Neural cell (in vitro differentiated cells): ENCODE data around the gene ZNF79. TPM values are rescaled to one million over a fixed set of nuclear protein-coding genes. Genes with fewer than 3 reads are reported as not detected.

ENCODE experiments used
- H2AFZ ChIP-seq: fragments of 200-600, 300-800 bp; sonication (generic), shearing (Covaris generic); 2 replicates; pipeline ENCODE4 v1.6.0; 2014; ENCODE audit warnings: low read depth, mild to moderate bottlenecking, antibody characterized with exemption, low read length, moderate library complexity
- H3F3A ChIP-seq: fragments of 200-600 bp; shearing (Covaris generic); 2 replicates; pipeline ENCODE4 v1.6.1; 2016; ENCODE audit warnings: mild to moderate bottlenecking, moderate library complexity, mixed read lengths, antibody characterized with exemption, low read length; ENCODE audit not compliant: insufficient read depth, poor library complexity, severe bottlenecking
- H3K27ac ChIP-seq: fragments of 200-600, 300-800 bp; sonication (generic), shearing (Covaris generic); 2 replicates; pipeline ENCODE4 v1.5.1; 2014; ENCODE audit warnings: mild to moderate bottlenecking, low read length, moderate library complexity
- H3K27me3 ChIP-seq: fragments of 300-800, 200-600 bp; sonication (generic), shearing (Covaris generic); 2 replicates; pipeline ENCODE4 v1.6.0; 2014; ENCODE audit warnings: mild to moderate bottlenecking, low read depth, low read length, moderate library complexity; ENCODE audit not compliant: insufficient read depth
- H3K36me3 ChIP-seq: fragments of 300-800, 200-600 bp; sonication (generic), shearing (Covaris generic); 2 replicates; pipeline ENCODE4 v1.5.1; 2014; ENCODE audit warnings: mild to moderate bottlenecking, antibody characterized with exemption, low read length, moderate library complexity; ENCODE audit not compliant: insufficient read depth
- H3K4me2 ChIP-seq: fragments of 300-800, 200-600 bp; sonication (generic), shearing (Covaris generic); 2 replicates; pipeline ENCODE4 v1.6.0; 2014; ENCODE audit warnings: mild to moderate bottlenecking, low read length
- H3K4me3 ChIP-seq: fragments of 300-800, 200-600 bp; sonication (generic), shearing (Covaris generic); 2 replicates; pipeline ENCODE4 v1.5.1; 2014; ENCODE audit warnings: mild to moderate bottlenecking, low read length, moderate library complexity
- H3K79me2 ChIP-seq: fragments of 200-600 bp; shearing (Covaris generic); replicated peaks from 2 replicates; pipeline ENCODE4 v1.6.0; 2014; ENCODE audit warnings: mild to moderate bottlenecking, low read length, moderate library complexity; ENCODE audit not compliant: insufficient read depth
- H3K9ac ChIP-seq: fragments of 300-800, 200-600 bp; sonication (generic), shearing (Covaris generic); 2 replicates; pipeline ENCODE4 v1.6.1; 2016; ENCODE audit warnings: mild to moderate bottlenecking, low read length, mixed read lengths
- H3K9me2 ChIP-seq: fragments of 200-600 bp; shearing (Covaris generic); 2 replicates; pipeline ENCODE4 v1.6.1; 2016; ENCODE audit warnings: mild to moderate bottlenecking, low read length, mixed read lengths; ENCODE audit not compliant: insufficient read depth
- H3K9me3 ChIP-seq: fragments of 200-600, 300-800 bp; sonication (generic), shearing (Covaris generic); 2 replicates; pipeline ENCODE4 v1.6.1; 2016; ENCODE audit warnings: mild to moderate bottlenecking, mixed run types, low read length, moderate library complexity, mixed read lengths
- H4K20me1 ChIP-seq: fragments of 200-600 bp; shearing (Covaris generic); 2 replicates; pipeline ENCODE4 v1.6.1; 2016; ENCODE audit warnings: mild to moderate bottlenecking, mixed run types; ENCODE audit not compliant: insufficient read depth
- CTCF ChIP-seq: fragments of 450-650 bp; IDR thresholded peaks from 2 replicates; pipeline ENCODE4 v1.5.1; 2014; ENCODE audit warnings: antibody characterized with exemption, mild to moderate bottlenecking, moderate library complexity; ENCODE audit not compliant: poor library complexity, severe bottlenecking
- EP300 ChIP-seq: fragments of 450-650 bp; conservative IDR thresholded peaks from 2 replicates; pipeline ENCODE4 v1.6.1; 2014; ENCODE audit warnings: antibody characterized with exemption, mild to moderate bottlenecking, moderate library complexity; ENCODE audit not compliant: poor library complexity, severe bottlenecking
- EZH2 ChIP-seq: fragments of 200-600, 300-800 bp; shearing (Covaris generic), sonication (generic); IDR thresholded peaks from 2 replicates; pipeline ENCODE4 v1.6.1; 2014; ENCODE audit warnings: antibody characterized with exemption, low read length, borderline replicate concordance, mild to moderate bottlenecking; ENCODE audit not compliant: insufficient read depth, poor library complexity, severe bottlenecking
- MXI1 ChIP-seq: fragments of 450-650 bp; conservative IDR thresholded peaks from 2 replicates; pipeline ENCODE4 v1.6.1; 2014; ENCODE audit warnings: antibody characterized with exemption, mild to moderate bottlenecking; ENCODE audit not compliant: poor library complexity, severe bottlenecking
- POLR2AphosphoS5 ChIP-seq: IDR thresholded peaks from 2 replicates; pipeline ENCODE4 v1.6.1; 2012
- RAD21 ChIP-seq: fragments of 450-650 bp; conservative IDR thresholded peaks from 2 replicates; pipeline ENCODE4 v1.6.1; 2014; ENCODE audit warnings: antibody characterized with exemption, mild to moderate bottlenecking, moderate library complexity
- REST ChIP-seq: IDR thresholded peaks from 2 replicates; pipeline ENCODE4 v1.6.1; 2012; ENCODE audit warnings: borderline replicate concordance
- SMC3 ChIP-seq: fragments of 450-650 bp; conservative IDR thresholded peaks from 2 replicates; pipeline ENCODE4 v1.6.1; 2014; ENCODE audit warnings: antibody characterized with exemption, mild to moderate bottlenecking, moderate library complexity; ENCODE audit not compliant: poor library complexity
- TAF1 ChIP-seq: IDR thresholded peaks from 2 replicates; pipeline ENCODE4 v1.6.1; 2012; ENCODE audit warnings: low read depth
- polyA plus RNA-seq: library from polyadenylated mRNA; depleted of rRNA; stranded (reverse); fragments of >200 nt; gene quantifications from 2 replicates; pipeline ENCODE4 v1.2.3, GENCODE V29; 2014

Gene ZNF79
- polyA plus RNA-seq, 1 donor from 2014 or later, result 2.9 TPM

- H3K27ac ChIP-seq, result no peak overlapping the region
- H3K36me3 ChIP-seq, result no peaks in the 10 kb centered on the region
- no peak overlapping the region for H3K9ac ChIP-seq
- no peaks in the 10 kb centered on the region for H3K27me3 ChIP-seq
- H3K4me2 ChIP-seq, result no peak overlapping the region
- no peaks in the 10 kb centered on the region for H3K9me3 ChIP-seq
- H4K20me1 ChIP-seq, result no peaks in the 10 kb centered on the region
- H2AFZ ChIP-seq, result no peak overlapping the region
- TF ChIP-seq CTCF (no peak), RAD21 (no peak), EZH2 (no peak), SMC3 (no peak), POLR2AphosphoS5 (no peak), EP300 (no peak), TAF1 (no peak), MXI1 (no peak), REST (no peak)
- no peaks in the 10 kb centered on the region for H3K9me2 ChIP-seq
- H3K4me3 ChIP-seq, result no peak overlapping the region
- H3K79me2 ChIP-seq, result no peaks in the 10 kb centered on the region
- peaks cover 3% of the 10 kb centered on the region for H3F3A ChIP-seq
Measured at GRCh38 chr9:127384901-127385300, 39.3 kb upstream of the ZNF79 start.

GRCh38 chr9:127386249-127386648 is 37.9 kb upstream of the ZNF79 start:
- Histone ChIP-seq H3K79me2 (no peaks in the 10 kb centered on the region), H3K27me3 (no peaks in the 10 kb centered on the region), H3K27ac (no peak overlapping the region), H4K20me1 (no peaks in the 10 kb centered on the region), H3K9me2 (no peaks in the 10 kb centered on the region), H3K36me3 (no peaks in the 10 kb centered on the region), H3K4me2 (no peak overlapping the region), H2AFZ (no peak overlapping the region), H3K9ac (no peak overlapping the region), H3F3A (peaks cover 3% of the 10 kb centered on the region), H3K9me3 (no peaks in the 10 kb centered on the region), H3K4me3 (no peak overlapping the region)
- TF ChIP-seq REST, result no peak
- no peak for TF ChIP-seq CTCF
